ENCODE measurements around the gene SDK1.

DNA sequence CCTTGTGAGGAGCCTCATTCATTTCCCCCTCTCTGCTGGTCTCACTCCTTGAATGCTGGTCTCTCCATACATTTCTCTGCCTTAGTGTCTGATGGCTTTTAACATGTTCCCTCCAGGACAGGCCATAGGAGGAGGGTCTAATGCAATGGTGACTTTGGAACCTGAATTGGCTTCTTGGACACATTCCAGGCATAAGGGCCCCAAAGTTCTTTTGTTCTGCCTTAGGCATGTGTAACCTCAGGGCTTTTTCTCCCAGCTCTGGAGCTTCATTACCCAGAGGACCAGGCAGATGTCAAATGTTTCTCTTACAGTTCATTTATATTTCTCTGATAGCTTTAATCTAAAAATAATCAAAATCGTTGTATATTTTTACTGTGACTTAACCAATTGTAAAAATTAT is 162.6 kb downstream of the SDK1 start:
- TF ChIP-seq, protein P1, sequence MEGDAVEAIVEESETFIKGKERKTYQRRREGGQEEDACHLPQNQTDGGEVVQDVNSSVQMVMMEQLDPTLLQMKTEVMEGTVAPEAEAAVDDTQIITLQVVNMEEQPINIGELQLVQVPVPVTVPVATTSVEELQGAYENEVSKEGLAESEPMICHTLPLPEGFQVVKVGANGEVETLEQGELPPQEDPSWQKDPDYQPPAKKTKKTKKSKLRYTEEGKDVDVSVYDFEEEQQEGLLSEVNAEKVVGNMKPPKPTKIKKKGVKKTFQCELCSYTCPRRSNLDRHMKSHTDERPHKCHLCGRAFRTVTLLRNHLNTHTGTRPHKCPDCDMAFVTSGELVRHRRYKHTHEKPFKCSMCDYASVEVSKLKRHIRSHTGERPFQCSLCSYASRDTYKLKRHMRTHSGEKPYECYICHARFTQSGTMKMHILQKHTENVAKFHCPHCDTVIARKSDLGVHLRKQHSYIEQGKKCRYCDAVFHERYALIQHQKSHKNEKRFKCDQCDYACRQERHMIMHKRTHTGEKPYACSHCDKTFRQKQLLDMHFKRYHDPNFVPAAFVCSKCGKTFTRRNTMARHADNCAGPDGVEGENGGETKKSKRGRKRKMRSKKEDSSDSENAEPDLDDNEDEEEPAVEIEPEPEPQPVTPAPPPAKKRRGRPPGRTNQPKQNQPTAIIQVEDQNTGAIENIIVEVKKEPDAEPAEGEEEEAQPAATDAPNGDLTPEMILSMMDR (IDR thresholded peaks at IDR 0.05; ENCODE audit: extremely low read depth in 1 of 2, insufficient read depth in 1 of 2, low read depth in 1 of 2, low read length in 2 of 2), result no peak
- no peak for TF ChIP-seq EZH2 (IDR thresholded peaks at IDR 0.05; ENCODE audit: borderline replicate concordance, low read depth, low read length, severe bottlenecking)
- no peak for TF ChIP-seq POLR2AphosphoS5 (IDR thresholded peaks at IDR 0.05; ENCODE audit: insufficient read depth, low read depth, low read length)
- TF ChIP-seq, protein P2, sequence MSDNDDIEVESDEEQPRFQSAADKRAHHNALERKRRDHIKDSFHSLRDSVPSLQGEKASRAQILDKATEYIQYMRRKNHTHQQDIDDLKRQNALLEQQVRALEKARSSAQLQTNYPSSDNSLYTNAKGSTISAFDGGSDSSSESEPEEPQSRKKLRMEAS (IDR thresholded peaks at IDR 0.05; ENCODE audit: insufficient read depth, insufficient read length), result no peak
- TF ChIP-seq POLR2A (IDR thresholded peaks at IDR 0.05; ENCODE audit: low read depth, low read length), result no peak
- no peak for TF ChIP-seq FOS (IDR thresholded peaks at IDR 0.05; ENCODE audit: borderline replicate concordance, insufficient read depth, low read length)
- no peak for TF ChIP-seq JUN (IDR thresholded peaks at IDR 0.05; ENCODE audit: borderline replicate concordance, insufficient read depth, insufficient read length, low read depth)
- no peak for TF ChIP-seq GATA2 (IDR thresholded peaks at IDR 0.05; ENCODE audit: insufficient read depth, insufficient read length, low read depth, low read length)
- TF ChIP-seq MYC (IDR thresholded peaks at IDR 0.05; ENCODE audit: low read depth, low read length), result no peak

All from endothelial cell of umbilical vein (primary cell).